Stimulated activated CD4-positive, alpha-beta T cell treated with anti-CD3 and anti-CD28 coated beads, Interleukin-12 subunit alpha, Interleukin-12 subunit beta, amount 100 ng/mL, for 24 hours (primary cell): ENCODE measurements around the gene FAM3D.

Source experiments
- DNase-seq, 2 experiments: peaks; one replicate each; pipeline ENCODE4 v3.0.0-alpha.2; 2020; ENCODE audit warnings: low read depth in 2 of 2

FAM3D gene

DNA sequence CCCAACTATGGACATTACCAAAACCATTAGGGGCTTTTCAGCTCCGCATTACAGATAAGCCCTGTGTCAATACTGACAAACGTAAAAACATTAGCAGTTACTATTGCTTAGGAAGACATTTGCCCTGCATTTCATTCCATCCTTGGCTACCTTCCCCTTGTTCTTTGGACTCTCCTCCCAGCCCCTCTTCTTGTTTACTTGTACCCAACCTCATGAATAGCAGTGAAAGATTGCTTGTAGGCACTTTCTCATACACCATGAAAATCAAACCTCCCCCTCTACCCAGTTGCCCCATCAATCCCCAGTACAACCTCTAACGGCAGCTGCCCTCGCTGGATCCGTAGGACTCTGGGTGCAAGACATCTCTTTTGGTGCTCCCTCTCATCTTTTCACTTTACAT lies 72.5 kb downstream of the FAM3D start:
- DNase-seq = no peak

DNA sequence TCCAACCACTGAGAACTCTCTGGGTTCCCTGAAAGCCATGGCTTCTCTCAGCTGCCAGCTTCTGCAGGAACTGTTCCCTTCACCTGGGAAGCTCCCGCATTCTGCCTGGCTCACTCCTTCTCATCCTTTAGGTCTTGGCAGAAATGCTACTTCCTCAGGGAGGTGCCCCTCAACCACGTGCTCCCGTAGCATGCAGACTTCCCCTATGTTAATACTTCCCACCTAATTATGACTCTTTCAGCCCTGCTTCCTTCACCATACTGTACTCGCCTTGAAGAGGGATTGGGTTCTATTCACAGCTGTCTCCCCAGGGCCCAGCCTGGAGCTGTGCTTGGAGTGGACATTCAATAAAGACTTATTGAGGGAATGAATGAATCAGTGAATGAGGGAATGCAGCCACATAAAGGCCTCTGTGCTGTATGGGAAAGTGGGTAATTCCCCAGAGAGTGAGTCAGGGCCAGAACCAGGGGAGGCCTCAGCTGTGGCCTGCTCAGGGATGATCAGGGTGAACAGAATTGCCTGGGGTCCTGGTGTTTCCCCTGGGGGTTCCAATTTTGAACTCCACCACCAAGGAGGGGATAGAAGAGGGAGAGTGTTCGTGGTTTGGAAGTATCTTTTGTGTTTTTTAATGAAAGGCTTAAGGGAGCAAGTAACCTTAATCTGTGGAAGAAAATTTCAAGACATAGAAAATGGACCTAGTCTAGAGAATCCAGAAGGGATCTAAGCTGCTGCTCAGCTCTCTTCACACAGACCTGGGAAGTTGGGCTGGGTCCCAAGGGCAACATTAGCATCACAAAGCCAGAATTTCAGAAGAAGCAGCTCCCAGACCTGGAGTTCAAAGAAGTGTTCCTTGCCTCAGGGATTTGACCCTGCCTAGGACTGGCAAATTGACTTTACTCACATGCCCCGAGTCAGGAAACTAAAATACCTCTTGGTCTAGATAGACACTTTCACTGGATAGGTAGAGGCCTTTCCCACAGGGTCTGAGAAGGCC lies 74.8 kb downstream of the FAM3D start:
- DNase-seq = no peak

DNA sequence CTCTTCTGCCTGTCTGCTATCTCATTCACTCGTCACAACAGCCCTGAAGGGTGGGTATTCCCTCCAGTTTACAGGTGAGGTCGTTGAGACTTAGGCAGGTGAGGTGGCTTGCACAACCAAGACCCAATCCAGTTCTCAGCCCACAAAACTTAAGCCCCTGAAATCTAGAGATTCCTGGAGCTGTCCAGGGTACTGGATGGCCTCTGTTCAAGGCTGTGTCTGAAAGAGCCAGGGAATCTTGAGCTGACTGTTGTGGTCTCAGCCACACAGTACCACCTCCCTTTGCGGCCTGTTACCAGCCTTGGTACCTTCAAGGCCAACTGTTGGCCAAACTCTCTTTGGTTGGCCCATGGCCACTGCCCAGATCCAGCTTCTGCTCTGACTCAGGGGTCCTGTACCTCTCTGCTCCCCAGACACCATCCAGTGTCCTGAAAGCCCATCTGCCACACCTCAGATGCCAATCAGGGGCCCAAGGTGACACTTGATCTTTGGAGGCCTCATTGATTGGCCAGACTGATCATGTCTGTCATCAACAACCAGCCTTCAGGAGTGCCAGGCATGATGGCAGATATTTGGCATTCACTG lies 78.5 kb downstream of the FAM3D start:
- no peak for DNase-seq

DNA sequence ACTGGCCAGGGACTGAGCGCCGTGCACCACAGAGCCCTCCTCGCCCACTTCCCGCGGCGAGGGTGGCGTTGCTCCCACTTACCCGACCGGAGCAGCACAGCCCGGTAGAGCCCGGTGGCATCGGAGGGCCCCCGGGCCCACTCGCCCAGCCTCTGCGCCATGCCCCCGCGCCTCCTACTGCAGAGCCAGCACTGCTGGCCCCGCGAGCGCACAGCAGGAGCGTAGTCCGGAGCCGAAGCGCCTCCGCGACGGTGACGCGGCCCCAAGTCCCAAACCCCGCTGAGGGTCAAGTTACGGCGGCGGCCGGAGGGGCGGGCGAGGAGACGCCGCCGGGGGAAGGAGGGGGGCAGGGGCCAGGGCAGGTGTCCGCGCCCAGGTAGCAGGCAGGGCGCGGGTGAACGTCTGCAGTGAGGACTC lies 79.8 kb downstream of the FAM3D start:
- DNase-seq = no peak

DNA sequence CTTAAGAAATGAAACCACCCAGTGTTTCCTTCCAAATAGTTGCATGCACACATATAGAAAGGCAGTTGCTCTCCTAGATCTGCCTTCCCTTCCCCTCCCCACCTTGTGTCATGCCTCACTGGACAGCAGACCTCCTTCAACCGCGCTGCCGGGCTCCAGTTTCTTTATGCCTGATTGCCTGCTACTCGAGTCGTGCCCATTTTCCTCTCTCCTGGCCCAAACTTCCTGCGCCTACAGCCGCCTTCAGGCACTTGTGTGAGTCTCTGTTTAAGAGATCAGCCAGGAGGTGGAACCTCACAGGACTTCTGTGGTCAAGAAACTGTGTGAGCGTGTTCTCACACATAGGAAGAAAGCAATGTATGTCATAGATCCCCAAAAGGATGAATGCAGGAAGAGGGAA lies 80.6 kb downstream of the FAM3D start:
- no peak for DNase-seq

DNA sequence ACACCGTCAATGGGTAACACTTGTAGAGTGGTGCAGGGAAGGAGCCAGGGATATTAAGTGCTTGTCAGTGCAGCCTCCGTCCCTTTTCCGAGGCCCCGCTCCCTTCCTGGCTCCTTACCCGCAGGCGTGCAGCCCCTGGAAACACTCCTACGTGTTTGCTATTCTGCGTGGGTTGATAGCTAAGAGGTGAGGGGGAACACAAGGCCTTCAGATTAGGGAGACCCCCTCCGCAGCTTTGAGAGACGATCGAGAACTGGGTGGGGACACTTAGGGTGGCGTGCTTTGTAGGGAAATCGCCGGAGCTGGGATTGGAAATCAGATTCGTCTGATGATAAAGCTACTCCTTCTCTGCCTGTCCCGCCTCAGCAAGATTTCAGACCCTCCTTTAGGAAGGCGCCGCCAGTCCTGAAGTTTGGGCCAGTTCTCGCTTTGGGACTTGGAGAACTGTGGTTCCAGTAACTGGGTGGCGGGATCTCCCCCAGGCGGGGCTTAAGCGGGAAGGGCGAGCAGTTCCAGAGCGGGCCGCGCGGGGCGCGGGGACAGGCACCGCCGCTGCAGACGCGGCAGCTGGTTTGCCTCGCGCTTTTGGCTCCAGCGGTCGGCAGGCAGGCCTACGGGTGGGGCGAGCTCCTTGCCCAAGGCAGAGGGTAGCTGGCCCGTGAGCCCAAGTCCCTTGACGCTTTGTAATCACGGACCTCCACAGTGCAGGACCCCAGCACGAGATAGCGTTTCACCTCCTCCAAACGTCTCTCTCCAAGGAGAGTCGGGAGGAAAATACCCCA lies 81.4 kb downstream of the FAM3D start:
- peak; percentile 24 to 59 for DNase-seq

DNA sequence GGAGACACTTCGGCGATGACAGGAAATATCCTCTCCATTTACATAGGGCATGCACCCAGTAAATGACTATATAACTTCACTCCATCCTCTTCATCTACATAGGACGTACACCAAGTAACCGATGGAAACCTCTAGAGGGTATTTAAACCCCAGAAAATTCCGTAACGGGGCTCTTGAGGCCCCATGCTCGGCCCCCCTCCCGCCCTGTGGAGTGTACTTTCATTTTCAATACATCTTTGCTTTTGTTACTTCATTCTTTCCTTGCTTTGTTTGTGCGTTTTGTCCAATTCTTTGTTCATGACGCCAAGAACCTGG lies 81.9 kb downstream of the FAM3D start:
- no peak for DNase-seq
